NCI-H345 treated with DMSO at 0.1 percent for 48 hours (cell line): Measurements from ENCODE around the gene CHRDL2.
A peak's percentile ranks its signal among the peaks of the same experiment; 100 is the strongest.

Experiments
- DNase-seq: peaks from one replicate; lab custom pipeline; 2025; ENCODE audit not compliant: unreplicated experiment; lab: John Stamatoyannopoulos, UW

The CHRDL2 gene

GRCh38 chr11:74713686-74714085, 17.5 kb downstream of the CHRDL2 start:
- no peak for DNase-seq

DNA sequence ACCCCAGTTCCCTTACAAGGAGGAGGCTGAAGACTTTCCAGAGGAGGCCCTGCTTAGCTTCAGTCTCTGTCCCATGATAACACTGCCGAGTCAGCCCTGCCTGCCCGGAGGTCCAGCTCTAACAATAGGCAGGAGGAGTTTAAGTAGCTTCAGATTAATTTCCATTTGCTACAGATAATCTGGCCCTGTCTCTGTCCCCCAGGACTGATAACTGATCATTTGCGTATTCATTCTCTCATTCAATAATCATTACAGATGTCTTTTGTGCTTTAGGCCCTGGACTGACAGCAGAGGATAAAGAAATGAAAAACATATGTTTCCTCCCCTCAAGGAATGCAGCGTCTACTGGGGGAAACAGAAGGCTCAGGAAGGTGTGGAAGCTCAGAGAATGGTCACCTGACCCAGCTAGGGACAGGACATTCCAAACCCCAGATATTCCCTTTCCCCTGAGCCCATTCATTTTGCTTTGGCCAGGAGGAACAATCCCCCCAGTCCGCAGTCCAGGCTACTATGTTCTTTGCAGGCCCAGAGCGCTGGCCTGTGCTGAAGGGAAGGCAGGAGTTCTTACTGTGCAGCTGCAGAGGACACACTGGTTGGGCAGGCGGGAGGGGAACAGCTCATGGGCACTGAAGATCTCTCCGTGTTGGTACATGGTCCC, 20.8 kb downstream of the CHRDL2 start:
- no peak for DNase-seq

DNA sequence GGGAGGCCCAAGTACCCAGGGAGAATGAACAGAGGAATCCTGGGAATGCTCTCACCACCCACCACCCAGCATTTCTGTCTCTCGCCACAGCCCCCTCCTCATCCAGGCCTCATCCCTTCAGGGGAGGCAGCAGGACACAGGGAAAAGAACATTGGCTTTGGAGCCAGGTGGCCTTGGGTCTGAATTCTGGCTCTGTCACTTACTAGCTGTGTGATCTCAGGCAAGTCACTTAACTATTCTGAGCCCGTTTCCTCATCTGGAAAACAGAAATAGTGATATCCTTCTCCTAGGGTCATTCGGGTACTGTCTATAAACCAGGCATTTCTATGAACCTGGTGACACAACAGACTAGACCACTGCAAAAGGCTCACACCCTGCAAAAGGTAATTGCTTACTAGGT, 22.1 kb downstream of the CHRDL2 start:
- no peak for DNase-seq

- DNase-seq = no peak
Observed at GRCh38 chr11:74707602-74708510, 23.4 kb downstream of the CHRDL2 start.

DNA sequence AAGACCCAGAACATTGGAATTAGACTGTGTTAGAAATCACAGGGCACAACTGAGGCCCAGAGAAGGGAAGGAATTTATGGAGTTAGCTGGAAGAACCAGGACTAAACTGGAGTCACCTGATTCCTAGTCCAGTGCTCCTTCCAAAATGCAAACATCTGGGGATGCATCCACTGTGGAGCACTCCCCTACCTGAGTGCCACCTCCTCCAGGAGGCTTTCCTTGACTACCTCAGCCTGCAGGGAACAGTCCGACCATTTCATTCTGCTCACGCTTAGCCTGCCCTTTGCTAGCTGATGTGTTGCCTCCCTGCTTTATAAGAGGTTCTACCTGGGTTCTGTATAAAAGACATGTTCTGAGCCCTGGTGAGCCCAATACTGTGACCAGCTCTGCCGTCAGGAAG, 24.0 kb downstream of the CHRDL2 start:
- DNase-seq = no peak

GRCh38 chr11:74703211-74703610, 28.0 kb downstream of the CHRDL2 start:
- DNase-seq = no peak

DNA sequence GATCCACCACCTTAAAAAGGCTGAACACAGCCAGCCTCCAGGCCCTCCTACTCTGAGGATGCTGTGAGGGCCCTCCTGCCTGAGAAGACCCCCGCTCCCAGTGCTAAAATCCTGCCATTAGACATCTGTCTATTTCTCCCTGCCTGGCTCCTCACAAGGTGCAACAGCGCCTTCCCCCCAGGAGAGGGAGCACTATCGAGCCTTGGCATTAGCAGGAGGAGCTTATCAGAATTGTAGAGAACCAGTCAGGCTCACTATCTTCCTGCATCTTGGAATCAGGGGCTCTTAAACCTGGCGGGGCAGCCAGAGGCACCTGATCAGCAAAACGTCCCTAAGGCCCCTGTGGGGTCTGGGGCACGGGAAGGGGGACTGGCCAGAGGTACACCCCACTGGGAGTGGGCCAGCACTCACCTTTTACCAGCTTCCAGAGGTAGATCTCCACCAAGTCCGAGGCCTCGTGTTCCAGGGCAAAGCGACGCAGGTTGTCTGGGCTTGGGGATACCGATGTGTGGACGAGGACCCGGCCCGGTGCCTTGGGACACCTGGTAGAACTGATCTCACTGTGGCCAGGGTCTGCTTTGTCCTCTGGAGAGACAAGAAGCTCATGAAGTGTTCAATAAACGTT, 28.7 kb downstream of the CHRDL2 start:
- DNase-seq = peak; percentile 7

DNA sequence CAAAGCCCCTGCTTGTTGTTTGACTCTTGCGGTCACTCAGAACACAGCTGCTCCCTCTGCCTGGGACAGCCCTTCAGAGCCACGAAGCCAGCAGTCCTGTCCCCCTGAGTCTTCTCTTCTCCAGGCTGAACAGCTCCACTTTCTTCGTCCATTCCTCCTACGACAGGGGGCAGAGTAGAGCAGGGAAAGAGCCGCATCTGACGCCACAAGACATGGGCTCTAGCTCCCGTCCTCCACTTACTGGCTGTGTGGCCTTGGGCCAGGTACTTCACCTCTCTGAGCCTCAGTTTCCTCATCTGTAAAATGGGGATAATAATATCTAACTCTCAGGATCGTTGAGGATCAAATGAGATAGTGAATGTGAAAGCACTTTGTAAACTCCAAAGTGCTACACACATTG, 29.9 kb downstream of the CHRDL2 start:
- no peak for DNase-seq

- DNase-seq = no peak
Observed at GRCh38 chr11:74699615-74700396, 31.4 kb downstream of the CHRDL2 start.

GRCh38 chr11:74697722-74698121, 33.5 kb downstream of the CHRDL2 start:
- no peak for DNase-seq

DNA sequence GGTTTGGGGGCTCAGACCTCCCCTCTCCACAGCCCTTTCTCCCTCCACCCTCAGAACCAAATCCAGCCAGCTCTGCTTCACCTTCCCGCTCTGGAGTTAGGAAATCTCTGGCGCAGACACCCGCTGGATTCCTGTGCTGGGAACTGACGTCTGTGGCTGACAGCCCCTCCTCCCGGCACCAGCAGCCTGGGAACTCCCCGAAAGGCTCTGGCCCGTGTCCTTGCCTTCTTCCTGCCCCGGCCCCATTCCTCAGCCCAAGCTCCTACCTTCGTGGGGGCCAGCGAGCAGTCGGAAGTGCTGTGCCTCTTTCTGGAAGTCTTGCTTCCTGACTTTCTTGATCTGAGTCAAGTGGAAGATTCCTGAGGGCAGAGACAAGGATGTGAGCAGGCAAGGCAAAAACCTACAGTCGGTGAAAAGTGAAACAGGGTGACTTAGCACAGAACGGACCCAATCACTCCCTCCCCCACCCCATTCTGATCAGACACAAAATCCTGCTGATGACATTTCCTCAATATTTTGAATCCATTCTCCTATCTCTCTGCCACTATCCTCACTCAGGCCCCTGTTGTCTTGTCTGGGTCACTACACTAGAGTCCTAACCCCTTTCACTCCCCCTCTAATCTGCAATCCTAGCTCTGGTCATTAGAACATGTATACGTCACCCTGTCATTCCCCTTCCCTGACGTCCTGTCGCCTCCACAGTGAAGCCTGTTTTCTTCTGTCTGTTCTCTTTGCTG, 34.1 kb downstream of the CHRDL2 start:
- DNase-seq = no peak

DNA sequence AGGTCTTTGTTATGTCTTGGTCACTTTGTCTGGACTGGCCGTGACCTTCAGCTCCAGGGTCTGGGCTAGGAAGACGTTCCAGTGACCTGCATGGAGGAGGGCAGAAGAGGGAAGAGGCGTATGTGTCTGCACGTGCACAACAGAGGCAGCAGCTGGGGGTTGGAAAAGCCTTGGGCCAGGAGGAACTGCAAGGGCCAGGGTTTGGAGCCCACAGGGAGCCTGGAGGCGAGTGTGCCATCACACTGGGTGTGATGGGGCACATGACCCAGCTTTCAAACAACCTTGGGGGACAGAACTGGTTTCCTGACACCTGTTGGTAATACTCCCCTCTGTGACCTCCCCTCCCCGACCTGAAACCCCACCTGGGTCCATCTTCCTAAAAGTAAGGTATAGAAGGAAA, 34.7 kb downstream of the CHRDL2 start:
- no peak for DNase-seq

DNA sequence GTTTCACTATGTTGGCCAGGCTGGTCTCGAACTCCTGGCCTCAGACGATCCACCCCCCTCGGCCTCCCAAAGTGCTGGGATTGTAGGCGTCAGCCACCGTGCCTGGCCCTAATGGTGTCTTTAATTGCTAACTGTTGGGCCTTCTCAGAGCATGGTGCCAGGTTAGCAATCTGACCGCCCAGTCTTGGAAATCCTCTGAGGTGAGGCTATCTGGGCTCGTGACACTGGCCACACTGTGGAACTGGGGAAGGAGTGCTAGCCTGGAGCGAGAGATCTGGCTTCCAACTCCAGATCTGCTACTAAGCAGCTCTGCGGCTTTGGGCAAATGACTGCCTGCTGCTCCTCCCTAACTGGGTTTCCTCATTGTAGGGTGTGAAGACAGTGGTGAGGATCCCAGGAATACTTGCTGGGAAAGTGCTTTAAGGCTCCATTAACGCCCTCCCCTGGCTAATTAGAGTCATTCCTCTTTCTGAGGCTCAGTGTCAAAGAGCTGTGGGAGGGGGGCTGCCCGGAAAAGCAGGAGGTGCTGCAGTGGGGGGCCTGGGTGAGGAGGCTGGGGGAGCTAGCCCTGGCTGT, 35.4 kb downstream of the CHRDL2 start:
- DNase-seq = no peak

- no peak for DNase-seq
Observed at GRCh38 chr11:74694136-74694930, 36.9 kb downstream of the CHRDL2 start.

DNA sequence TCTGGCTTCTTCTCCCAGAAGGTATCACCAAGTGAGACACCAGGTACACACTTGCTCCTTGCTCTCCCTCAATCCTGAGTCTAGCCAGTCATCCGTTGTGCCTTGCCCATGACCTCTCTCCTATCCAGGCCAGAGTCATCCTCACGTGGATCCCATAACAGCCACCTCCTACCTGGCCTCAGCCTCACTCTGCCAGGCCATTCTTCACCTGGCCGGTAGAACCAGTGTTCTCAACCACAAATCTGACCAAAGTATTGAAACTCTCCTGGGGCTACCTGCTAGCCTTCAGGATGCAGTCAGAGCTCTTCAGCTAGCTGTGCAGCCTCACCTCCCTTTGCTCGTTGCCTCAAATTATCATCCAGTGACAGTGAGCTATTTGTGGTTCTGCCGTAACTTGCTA, 37.7 kb downstream of the CHRDL2 start:
- no peak for DNase-seq

DNA sequence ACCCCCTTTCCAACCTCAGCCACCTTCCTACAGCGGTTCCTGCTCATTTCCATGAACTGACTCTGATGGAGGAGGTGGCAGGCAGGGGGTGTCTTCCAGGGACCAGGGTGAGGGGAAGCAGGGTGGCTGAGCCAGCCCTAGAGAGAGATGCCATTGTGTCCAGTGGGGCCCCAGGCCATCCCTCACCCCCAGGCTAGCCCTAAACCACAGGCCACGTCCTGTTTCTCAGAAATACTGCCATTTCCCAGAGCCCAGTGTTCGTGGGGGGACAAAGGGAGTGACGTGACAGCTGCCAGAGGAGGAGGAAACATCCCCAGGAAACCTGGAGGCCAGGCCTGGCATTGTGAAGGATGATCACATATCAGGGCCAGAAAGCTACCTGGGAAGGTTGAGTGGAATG, 39.5 kb downstream of the CHRDL2 start:
- DNase-seq = no peak

DNA sequence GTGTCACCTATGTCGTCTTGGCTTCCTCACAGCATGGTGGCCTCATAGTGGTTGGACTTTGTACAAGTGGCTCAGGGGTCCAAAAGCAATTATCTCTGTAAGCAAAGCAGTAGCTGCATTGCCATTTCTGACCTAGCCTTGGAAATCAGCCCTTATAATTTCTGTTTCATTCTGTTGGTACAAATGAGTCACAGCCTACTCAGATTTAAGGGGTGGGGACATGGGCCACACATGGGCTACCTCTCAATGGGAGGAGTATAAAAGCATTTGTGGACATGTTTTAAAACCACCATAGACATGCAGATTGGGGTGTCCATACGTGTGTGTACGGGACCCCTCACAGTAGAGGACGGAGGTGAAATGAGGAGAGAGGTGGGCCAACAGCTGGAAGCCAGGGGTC, 41.6 kb downstream of the CHRDL2 start:
- DNase-seq = no peak

DNA sequence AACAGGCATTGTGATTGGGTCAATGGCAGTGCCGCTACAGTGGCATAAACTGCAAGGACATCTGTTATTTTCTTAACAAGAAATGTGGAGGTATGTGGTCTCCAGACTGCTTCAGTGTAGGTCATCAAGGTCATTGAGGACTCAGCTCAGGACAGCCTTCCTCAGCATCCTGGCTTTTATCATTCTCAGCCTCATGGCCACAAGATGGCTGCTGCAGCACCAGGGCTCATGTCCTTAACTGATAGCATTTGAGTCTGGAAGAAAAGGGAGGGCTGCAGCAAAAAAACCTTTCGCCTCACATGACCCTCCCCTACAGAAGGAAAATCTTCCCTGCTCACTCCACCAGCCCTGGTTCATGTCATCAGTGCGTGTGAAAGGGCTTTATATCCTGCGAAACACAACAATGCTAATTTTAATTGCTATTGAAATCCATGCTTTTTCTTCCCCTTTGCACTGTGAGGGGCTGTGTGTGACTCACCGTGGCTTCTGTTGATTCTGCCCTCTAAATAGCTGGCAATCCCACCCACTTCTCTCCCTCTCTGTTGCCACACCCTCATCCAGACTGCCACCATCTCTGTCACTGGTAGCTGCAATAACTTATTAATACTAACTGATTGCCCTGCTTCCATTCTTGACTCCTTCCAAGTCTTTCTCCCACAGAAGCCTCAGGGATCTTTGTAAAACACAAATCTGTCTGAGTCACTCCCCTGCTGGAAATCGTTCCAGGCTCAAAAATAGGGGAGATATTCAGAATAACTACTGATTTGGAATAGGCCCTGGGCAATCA, 43.8 kb downstream of the CHRDL2 start:
- DNase-seq = no peak

- DNase-seq = no peak
Observed at GRCh38 chr11:74686792-74687191, 44.4 kb downstream of the CHRDL2 start.
